SK-N-SH (cell line): ENCODE results near the gene RFT1.

Experiments
- ELF1 ChIP-seq: IDR thresholded peaks from 2 replicates; pipeline ENCODE4 v1.4.0; 2012
- EZH2phosphoT487 ChIP-seq: fragments of 200-600 bp; sonication (generic); IDR thresholded peaks from 2 replicates; pipeline ENCODE4 v1.6.1; 2017; ENCODE audit warnings: low read depth, mixed run types, mild to moderate bottlenecking, antibody characterized with exemption, moderate library complexity, borderline replicate concordance
- FOXM1 ChIP-seq: IDR thresholded peaks from 2 replicates; pipeline ENCODE4 v1.4.0; 2012; ENCODE audit warnings: low read depth, mild to moderate bottlenecking
- GABPA ChIP-seq: IDR thresholded peaks from 2 replicates; pipeline ENCODE4 v1.4.0; 2012; ENCODE audit warnings: low read depth, mild to moderate bottlenecking
- GATA2 ChIP-seq: sonication (generic); formaldehyde crosslinking; IDR thresholded peaks from 2 replicates; pipeline ENCODE4 v1.5.0; 2020; ENCODE audit warnings: mild to moderate bottlenecking, missing genetic modification reagents
- POLR2AphosphoS5 ChIP-seq: IDR thresholded peaks from 2 replicates; pipeline ENCODE4 v1.6.1; 2012; ENCODE audit warnings: low read depth, low read length
- RAD21 ChIP-seq: IDR thresholded peaks from 2 replicates; pipeline ENCODE4 v1.6.1; 2012; ENCODE audit warnings: mild to moderate bottlenecking, low read length
- RXRA ChIP-seq: IDR thresholded peaks from 2 replicates; pipeline ENCODE4 v1.4.0; 2012; ENCODE audit warnings: low read depth, mild to moderate bottlenecking, borderline replicate concordance
- TAF1 ChIP-seq: IDR thresholded peaks from 2 replicates; pipeline ENCODE4 v1.6.1; 2012; ENCODE audit warnings: low read depth, mild to moderate bottlenecking, low read length, moderate library complexity, borderline replicate concordance
- YY1 ChIP-seq: IDR thresholded peaks from 2 replicates; pipeline ENCODE4 v1.4.0; 2012; ENCODE audit warnings: low read depth, mild to moderate bottlenecking
- TF ChIP-seq, protein P1 (sequence below): fragments of 200-600 bp; sonication (generic); IDR thresholded peaks from 2 replicates; pipeline ENCODE4 v1.6.1; 2017; ENCODE audit warnings: antibody characterized with exemption, mild to moderate bottlenecking, moderate library complexity
- TF ChIP-seq, protein P2 (sequence below): IDR thresholded peaks from 2 replicates; pipeline ENCODE4; 2012

DNA sequence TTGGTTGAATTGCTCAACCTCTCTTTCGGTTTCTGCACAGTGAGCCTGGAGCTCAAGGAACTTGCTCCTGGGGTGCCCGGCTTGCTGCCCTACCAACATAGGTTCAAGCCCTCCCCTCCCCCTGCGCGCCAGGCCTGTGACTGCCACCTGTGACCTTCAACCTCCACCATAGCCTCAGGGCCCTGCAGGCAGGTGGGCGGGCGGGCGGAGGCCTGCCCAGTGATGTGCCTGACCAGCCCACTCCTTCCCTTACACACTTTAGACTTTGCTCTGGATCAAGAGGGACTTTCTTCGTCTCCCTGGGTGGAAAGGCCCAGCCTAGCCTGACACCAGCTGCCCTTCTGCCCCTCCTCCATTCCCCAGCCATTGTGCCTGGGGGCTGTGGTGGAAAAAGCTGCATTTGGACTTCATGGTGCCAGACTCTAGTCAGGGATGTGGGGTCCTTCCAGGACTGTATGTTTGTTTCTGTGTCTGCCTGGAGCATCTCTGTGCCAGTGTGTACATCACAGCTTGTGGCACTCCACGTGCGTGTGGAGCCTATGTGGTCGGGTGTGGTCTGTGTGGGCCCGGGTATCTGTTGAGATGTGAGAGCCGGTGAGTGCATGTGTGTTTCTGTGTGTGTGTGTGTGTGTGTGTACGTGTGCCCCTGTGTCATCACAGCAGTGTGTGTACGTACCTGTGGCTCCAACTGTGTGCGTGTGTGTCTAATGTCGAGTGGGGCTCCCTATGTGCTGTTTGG lies 40.3 kb upstream of the RFT1 start:
- TF ChIP-seq FOXM1 (no peak), GABPA (no peak), YY1 (no peak), RAD21 (no peak), POLR2AphosphoS5 (no peak), EZH2phosphoT487 (no peak), RXRA (no peak), ELF1 (no peak), GATA2 (CRISPR knock-in tag) (no peak), TAF1 (no peak)
- TF ChIP-seq, protein P1, sequence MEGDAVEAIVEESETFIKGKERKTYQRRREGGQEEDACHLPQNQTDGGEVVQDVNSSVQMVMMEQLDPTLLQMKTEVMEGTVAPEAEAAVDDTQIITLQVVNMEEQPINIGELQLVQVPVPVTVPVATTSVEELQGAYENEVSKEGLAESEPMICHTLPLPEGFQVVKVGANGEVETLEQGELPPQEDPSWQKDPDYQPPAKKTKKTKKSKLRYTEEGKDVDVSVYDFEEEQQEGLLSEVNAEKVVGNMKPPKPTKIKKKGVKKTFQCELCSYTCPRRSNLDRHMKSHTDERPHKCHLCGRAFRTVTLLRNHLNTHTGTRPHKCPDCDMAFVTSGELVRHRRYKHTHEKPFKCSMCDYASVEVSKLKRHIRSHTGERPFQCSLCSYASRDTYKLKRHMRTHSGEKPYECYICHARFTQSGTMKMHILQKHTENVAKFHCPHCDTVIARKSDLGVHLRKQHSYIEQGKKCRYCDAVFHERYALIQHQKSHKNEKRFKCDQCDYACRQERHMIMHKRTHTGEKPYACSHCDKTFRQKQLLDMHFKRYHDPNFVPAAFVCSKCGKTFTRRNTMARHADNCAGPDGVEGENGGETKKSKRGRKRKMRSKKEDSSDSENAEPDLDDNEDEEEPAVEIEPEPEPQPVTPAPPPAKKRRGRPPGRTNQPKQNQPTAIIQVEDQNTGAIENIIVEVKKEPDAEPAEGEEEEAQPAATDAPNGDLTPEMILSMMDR = no peak
- TF ChIP-seq, protein P2, sequence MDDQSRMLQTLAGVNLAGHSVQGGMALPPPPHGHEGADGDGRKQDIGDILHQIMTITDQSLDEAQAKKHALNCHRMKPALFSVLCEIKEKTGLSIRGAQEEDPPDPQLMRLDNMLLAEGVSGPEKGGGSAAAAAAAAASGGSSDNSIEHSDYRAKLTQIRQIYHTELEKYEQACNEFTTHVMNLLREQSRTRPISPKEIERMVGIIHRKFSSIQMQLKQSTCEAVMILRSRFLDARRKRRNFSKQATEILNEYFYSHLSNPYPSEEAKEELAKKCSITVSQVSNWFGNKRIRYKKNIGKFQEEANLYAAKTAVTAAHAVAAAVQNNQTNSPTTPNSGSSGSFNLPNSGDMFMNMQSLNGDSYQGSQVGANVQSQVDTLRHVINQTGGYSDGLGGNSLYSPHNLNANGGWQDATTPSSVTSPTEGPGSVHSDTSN = no peak
